WERI-Rb-1 (cell line): Measurements from ENCODE around the gene PLPPR1.
A peak's percentile ranks its signal among the peaks of the same experiment; 100 is the strongest.

Source experiments
- DNase-seq: peaks from one replicate; pipeline ENCODE4 v3.0.0-alpha.2; 2020
- H3K27ac ChIP-seq: fragments of 250-450 bp; sonication (Bioruptor Pico); 2 replicates; pipeline ENCODE4 v1.5.1; 2020; ENCODE audit warnings: mild to moderate bottlenecking, moderate library complexity
- H3K27me3 ChIP-seq: fragments of 250-450 bp; sonication (Bioruptor Pico); 2 replicates; pipeline ENCODE4 v1.5.1; 2021; ENCODE audit warnings: mild to moderate bottlenecking, low read depth, moderate library complexity; ENCODE audit not compliant: insufficient read depth, severe bottlenecking
- H3K36me3 ChIP-seq: fragments of 250-450 bp; sonication (Bioruptor Pico); 2 replicates; pipeline ENCODE4 v1.5.1; 2020; ENCODE audit warnings: mild to moderate bottlenecking, moderate library complexity
- H3K4me3 ChIP-seq: 2 replicates; pipeline ENCODE4 v1.5.1; 2011; ENCODE audit warnings: low read depth, mild to moderate bottlenecking, control low read depth, low read length
- H3K9me3 ChIP-seq: fragments of 250-450 bp; sonication (Bioruptor Pico); 2 replicates; pipeline ENCODE4 v1.5.1; 2021; ENCODE audit warnings: mild to moderate bottlenecking, moderate library complexity; ENCODE audit not compliant: severe bottlenecking
- CTCF ChIP-seq: IDR thresholded peaks from 2 replicates; pipeline ENCODE4 v1.5.1; 2011; ENCODE audit warnings: low read depth, mild to moderate bottlenecking, control low read depth, inconsistent platforms, low read length

PLPPR1 gene

DNA sequence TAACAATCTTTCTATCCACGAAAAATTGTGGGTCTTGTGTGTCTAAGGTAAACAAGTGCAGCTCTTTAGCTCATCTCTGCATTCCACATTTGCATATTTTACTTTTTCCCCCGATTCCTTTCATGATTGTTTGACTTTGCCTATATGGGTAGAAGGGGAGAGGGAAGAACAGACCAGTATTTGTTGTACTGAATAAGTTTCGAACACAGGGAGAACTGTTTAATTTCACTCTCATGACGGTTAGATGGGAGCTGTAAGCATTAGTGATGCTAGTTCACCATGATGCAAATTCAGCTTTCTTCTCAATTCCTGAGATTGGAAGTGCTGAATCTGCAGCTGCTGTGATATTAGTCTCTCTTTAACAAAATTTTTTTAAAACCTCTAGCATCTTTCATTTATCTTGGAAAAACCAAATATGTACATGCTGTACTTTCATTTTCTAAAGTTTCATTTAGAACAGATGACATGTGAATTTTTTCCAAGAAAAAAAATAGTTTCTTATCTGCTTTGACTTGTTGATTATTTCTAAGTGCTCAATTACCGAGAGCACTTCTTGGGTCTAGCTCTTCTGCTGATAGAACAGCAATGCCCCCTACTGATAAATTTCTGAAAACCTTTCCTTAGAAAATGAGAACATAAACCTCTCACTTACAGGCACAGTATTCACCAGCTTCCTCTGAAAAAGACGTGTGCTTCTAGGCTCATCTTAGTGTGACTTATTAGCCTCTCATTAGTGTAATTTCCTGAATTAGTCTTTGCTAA, 206.8 kb downstream of the PLPPR1 start:
- no peak for DNase-seq
- Histone ChIP-seq H3K27ac (no peak overlapping the region), H3K36me3 (no peaks in the 10 kb centered on the region), H3K4me3 (no peak overlapping the region), H3K27me3 (no peaks in the 10 kb centered on the region), H3K9me3 (no peaks in the 10 kb centered on the region)
- peak; percentile 67 for TF ChIP-seq CTCF

DNA sequence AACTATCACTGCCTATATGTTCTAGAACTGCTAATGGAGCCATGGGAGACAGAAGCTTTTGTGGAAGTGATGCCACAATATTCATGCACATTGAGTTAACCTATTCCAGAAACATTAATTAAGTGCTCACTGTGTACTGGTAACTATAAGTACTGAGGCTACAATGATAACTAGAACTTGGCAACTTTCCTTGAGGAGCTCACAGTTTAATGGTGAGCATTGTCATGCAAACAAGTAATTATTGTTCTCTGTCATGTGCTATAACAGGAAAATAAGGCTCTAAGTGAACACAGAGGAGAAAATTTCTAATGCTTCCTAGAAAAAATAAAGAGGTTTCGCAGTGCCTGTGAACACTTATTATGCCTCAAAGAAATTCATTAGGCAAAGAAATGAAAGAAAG, 214.1 kb downstream of the PLPPR1 start:
- no peaks in the 10 kb centered on the region for H3K27me3 ChIP-seq
- no peak for TF ChIP-seq CTCF
- no peak for DNase-seq
- no peak overlapping the region for H3K4me3 ChIP-seq
- H3K36me3 ChIP-seq: no peaks in the 10 kb centered on the region
- no peak overlapping the region for H3K27ac ChIP-seq
- H3K9me3 ChIP-seq: no peaks in the 10 kb centered on the region

DNA sequence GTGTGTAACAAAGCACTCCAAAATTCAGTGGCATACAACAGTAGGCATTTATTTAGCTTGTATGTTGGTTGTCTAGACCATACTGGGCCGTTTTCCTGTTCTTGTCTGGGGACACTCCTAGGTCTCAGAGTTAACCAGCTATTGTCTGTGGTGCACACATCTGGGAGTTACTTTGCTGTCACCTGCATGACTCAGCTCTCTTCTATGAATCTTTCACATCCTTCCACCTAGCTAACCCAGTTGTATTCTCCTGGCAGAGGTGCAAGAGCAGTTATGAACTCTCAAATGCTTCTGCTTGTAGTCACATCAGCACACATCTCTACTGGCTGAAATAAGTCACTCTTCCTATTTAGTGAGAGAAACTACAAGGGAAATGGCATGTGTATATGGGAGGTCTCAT, 218.2 kb downstream of the PLPPR1 start:
- DNase-seq: no peak
- Histone ChIP-seq H3K27me3 (no peaks in the 10 kb centered on the region), H3K9me3 (no peaks in the 10 kb centered on the region), H3K36me3 (no peaks in the 10 kb centered on the region), H3K4me3 (no peak overlapping the region), H3K27ac (no peak overlapping the region)
- TF ChIP-seq CTCF: no peak

- Histone ChIP-seq H3K9me3 (no peaks in the 10 kb centered on the region), H3K27ac (no peak overlapping the region), H3K27me3 (no peaks in the 10 kb centered on the region), H3K36me3 (no peaks in the 10 kb centered on the region), H3K4me3 (no peak overlapping the region)
- no peak for TF ChIP-seq CTCF
- DNase-seq: no peak
Observed at GRCh38 chr9:101247297-101247696, 218.8 kb downstream of the PLPPR1 start.

GRCh38 chr9:101254733-101255433, 226.4 kb downstream of the PLPPR1 start:
- no peaks in the 10 kb centered on the region for H3K9me3 ChIP-seq
- no peak overlapping the region for H3K4me3 ChIP-seq
- H3K36me3 ChIP-seq: no peaks in the 10 kb centered on the region
- no peak overlapping the region for H3K27ac ChIP-seq
- no peak for TF ChIP-seq CTCF
- no peak for DNase-seq
- no peaks in the 10 kb centered on the region for H3K27me3 ChIP-seq
